T-helper 9 cell (primary cell): Measurements from ENCODE around the gene OR2V1.
"Not testable (repeated sequence)": the region's sequence is repeated elsewhere in the genome, so short reads cannot be mapped to it uniquely, and the experiment has no call there.

ENCODE experiments used
- DNase-seq: peaks from one replicate; pipeline ENCODE4 v3.0.0-alpha.2; 2020

Gene OR2V1

GRCh38 chr5:181160152-181160754, 29.3 kb upstream of the OR2V1 start:
- DNase-seq: peak; percentile 79

DNA sequence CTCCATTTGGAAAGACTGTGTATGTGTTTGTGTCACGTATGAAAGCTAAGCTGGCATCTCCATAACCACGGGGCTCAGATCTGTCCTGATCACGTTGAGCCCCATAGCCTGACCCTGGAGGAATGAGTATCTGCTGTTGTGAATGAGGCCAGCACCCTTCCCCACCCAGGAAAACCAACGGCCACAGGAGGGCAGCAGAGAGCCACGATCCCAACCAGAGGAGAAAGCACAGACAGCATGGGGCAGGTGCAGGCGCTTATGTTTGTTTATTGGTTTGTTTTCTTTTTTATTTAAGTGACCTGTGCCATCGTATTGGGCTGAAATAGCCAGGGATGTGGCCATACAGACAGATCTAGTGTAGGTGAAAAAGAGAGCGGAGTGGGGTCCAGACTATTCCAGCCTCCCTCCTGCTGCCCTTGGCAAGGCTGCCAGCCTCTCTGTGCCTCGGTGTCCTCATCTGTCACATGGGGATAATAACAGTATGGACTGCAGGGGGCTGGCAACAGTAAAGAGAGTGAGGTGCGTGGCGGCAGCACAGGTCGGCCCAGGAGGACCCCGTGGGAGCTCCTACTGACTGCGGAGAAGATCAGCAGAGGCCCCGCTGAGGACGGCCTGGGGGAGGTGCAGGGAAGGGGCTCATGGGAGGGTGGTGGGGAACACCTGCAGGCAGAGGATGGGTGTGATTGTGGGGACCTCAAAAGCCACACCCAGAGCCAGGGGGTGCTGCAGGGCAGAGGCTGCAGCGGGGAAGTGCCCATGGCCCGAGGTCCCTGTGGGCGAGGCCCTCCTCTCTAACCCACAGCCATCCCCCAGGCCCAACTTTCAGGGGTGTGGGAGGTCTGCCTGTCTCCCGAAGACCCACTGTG, 28.6 kb upstream of the OR2V1 start:
- DNase-seq: peak; percentile 98

- DNase-seq: no peak
Observed at GRCh38 chr5:181158869-181159268, 27.9 kb upstream of the OR2V1 start.

DNA sequence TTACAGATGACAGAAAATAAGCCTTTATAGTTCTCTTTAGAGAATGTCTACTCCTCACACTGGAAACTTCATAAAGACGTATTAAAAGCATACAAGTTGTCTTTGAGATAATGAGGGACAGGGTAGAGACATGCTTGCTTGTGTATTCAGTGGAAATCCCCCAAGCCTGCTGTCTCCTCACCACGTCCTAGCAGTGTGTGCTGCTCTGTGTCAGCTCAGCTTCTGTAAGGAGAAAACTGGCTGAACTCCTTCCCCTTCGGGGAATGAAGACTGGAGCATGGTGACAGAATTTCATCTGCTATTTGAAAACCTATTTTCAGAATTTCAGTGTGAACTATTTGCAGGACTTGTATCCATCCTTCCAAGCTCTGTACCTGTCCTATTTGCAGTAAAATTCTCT, 25.8 kb upstream of the OR2V1 start:
- no peak for DNase-seq

- DNase-seq: no peak
Observed at GRCh38 chr5:181153814-181154213, 22.8 kb upstream of the OR2V1 start.

GRCh38 chr5:181152406-181152805, 21.4 kb upstream of the OR2V1 start:
- no peak for DNase-seq

DNA sequence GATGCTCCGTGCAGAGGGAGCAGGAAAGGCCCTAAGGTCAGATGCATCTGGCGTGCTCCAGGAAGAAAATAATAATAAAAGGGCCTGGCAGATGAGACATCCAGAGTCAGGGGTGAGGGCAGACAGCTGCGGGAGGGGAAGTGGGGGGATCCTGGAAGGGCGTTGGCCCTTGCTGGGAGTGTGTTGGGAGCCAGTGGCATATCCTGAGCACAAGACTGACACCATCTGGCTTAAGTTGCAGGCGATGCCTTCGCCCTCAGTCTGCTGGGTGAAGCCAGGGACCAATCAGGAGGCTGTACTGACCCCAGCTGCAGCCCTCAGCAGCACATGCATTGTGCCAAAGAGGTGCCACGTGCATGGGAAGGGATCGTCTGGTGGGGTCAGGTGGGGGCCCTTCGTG, 20.2 kb upstream of the OR2V1 start:
- no peak for DNase-seq

DNA sequence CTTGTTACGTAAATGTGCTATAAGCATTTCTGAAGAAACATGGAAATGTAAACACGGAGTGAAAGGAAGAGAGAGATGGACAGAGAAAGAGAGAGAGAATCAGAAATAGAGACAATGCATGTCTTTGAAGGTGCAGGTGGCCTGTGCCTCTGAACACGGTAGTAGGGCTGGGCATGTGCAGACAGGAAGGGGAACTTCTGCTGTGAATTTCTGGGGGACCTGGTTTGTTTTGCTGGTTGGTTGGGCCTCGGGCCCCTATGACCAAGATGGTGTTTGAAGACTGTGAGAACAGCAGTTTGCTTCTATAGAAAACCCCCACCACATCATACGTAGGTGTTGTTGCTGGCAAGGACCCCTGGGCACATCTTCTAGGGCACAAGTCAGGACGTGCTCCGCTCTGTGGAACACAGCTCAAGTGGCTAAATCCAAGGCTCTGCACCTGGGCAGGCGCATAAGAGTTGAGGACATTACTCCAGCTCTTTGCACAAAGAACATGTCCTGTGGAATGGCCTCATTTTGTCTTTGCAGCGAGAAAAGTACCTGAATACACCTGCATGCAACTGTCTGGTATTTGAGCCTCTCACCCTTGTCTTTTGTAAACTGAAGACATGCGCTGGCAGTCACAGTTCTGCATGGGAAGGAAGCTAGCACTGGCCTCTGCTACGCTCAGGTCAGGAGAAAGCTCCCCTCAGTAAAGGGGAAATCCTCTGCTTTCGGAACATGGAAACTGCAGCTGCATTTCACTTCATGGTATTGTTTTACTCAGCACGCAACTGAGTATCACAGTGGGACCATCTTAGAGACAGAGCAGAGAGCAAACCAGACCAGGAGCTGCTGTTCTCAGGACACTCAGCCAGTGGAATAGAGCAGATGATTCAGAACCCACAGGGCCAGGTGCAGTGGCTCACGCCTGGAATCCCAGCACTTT, 19.1 kb upstream of the OR2V1 start:
- DNase-seq: no peak

DNA sequence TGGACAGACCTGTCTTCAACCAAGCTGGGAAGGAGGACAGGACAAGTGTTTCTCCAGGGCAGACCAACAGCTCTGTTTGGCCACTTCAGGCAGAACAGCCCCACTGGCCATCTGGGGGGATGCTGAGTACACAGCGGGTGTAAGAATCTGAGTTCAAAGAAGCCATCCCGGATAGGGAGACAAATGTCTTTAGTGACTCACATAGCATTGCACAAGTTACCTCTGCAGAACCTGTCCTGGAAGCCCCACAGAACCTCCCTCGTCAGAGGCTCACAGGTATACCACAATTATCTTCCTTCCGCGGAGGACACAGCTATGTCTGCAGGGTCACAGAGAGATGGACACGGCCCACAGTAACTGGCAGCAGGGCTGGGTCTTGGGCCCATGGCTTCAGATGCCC, 18.4 kb upstream of the OR2V1 start:
- DNase-seq: no peak

GRCh38 chr5:181146927-181147636, 16.1 kb upstream of the OR2V1 start, which contains the start of gene OR2V2:
Gene OR2V2, plus strand, starts transcription at chr5:181147586. Its CDS starts 7,357 bp downstream, at chr5:181154943.
- DNase-seq: not testable (repeated sequence)

DNA sequence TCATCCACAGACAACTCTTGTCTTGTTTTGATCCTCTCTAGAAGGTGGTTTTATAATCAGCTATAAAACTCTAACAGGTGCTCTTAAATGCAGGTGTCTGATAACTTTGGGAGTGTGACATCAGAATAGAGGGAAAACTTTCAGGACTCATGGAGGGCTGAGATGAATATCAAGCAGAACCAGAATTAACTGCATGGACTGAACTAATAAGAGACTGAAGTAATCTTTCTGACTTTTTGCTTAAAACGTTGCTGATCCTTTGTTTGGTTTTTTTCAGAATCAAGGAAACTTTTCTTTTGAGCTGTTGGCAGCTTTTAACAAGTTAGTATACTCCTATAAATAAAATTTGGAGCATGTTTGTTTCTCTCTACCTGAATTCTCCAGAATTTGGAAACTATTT, 14.2 kb upstream of the OR2V1 start:
- no peak for DNase-seq

DNA sequence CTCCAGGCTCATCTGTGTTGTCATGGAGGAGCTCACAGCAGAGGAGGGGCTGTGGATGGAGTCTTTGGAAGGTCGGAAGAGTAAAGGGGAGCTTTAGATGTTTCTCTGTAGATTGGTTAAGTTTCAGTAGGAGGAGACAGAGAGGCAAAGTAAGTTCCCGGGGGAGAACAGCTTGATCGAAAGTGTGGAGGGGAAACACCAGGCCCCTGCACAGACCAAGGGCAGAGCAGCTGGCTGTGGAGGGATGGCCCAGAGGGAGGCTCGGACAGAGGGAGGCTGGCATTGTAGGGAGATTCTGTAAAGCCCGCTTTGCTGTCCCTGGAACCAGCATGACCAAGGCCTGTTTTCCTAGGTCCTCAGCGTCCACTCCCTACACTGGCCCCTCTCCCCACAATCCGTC, 11.1 kb upstream of the OR2V1 start:
- no peak for DNase-seq

DNA sequence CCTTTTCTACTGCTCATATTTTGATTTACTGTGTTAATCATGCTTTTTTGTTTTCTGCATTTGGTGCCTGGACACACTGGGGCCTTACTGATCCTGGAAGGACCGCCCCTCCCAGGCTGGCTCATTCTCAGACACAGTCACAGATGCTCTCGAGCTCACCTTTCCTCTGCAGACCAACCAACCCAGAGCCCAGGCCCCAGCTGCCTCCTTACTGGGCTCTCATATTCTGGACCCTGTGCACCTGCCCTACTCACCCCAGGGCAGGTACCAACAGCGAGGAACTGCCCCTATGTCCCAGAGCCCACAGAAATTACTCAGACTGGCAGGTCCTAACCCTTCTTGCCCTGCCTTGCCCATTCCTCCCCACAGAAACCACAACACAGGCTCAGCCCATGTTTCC, 9.8 kb upstream of the OR2V1 start:
- no peak for DNase-seq

DNA sequence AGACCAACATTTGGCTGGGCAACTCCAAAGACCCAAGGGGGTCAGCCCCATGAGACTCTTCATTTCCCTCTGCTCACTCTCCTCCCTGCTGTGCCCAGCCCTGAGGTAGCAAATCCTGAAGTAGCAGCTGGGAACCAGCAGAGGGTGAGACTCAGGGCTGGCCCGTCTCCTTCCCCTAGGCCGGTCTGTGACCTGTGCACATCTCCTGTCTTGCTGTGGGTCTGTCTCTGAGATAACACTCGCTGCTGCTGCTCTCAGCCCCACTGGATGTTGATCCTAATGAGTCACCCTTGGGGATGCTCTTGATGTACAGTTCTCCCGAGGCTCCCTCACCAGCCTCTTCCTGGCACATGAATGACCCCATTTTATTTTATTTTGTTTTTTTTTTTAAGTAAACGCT, 7.3 kb upstream of the OR2V1 start:
- no peak for DNase-seq

DNA sequence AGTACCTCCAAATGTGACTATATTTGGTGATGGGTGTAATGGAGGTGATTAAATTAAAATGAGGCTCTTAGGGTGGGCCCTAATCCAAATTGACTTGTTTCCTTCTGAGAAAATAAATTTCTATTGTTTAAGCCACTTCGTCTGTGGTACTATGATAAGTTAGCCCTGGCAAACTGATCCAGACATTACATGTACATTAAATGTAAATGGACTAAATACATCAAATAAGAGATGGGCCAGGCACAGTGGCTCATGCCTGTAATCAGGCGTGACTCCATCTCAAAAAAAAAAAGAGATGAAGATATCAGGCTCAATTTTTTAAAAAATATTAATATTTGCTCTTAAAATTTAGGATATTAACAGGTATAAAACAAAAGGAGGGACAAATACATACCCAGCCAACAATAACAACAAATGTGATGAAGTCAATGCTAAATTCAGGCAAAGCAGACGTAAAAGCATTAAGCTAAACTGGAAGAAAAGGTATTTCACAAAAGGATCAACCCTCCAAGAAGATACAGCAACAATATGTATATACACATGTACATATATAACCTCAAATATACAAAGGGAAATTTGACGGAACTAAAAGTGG, 5.5 kb upstream of the OR2V1 start:
- no peak for DNase-seq

DNA sequence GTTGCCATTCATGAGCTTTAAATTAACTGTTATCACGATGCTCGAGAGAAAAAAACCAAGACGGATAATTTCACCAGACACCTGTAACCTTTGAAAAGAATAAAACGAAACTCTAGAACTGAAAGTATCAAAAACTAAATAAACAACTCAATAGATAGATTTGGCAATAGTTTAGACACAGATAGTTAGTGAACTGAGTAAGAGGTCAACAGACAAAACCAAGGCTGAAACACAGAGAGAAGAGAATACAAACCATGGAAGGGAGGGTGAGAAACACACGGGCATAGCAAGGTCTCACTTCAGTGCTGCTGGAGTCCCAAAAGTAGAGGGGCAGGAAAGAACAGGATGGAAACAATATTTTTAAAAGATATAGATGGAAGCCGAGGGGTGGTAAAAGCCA, 3.3 kb upstream of the OR2V1 start:
- no peak for DNase-seq

DNA sequence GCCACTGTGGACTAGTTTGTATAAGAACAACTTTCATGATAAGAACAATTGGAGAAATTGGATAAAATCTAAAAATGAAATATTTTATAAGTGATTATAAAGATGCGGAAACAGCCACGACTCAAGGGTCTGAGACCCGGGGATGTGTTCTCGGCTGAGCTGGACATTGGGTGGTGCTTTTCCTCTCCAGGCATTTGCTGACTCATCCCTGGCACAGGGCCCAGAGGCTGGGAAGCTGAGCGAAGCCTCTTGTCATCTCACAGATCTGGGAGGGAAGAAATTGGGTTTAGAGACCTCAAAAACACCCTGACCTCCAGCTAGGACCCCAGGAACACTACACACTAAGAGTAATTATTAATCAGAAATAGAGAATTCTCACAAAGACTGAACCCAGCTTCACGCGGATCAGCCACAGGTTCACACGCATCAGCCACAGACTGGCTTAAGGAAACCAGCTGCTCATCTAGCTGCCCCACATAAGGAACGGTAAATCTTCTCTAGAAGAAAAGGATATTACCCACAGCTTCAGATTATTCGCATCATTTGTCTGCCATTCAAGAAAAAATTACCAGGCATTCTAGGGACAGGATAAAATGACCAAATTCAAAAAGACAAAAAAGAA, 2.8 kb upstream of the OR2V1 start:
- no peak for DNase-seq

- DNase-seq: no peak
Observed at GRCh38 chr5:181133083-181133482, 2.1 kb upstream of the OR2V1 start.

DNA sequence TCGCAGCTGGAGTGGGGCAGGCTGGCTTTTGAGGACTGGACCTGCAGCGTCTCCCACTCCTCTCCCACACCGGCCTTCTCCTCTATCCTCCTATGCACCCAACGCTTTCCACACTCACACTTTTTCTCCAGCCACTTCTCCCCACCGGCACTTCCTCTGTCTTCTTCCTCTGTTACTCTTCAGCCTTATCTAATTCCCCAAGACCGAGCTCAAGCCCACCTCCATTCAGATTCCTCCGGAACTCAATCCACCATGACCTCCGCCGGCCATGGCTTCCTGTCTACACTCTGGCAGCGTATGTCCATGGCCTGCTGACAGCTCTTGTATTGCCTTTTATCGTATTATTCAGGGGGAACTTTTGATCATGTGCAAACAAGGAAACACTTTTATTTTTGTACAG, 545 bp upstream of the OR2V1 start:
- DNase-seq: no peak

DNA sequence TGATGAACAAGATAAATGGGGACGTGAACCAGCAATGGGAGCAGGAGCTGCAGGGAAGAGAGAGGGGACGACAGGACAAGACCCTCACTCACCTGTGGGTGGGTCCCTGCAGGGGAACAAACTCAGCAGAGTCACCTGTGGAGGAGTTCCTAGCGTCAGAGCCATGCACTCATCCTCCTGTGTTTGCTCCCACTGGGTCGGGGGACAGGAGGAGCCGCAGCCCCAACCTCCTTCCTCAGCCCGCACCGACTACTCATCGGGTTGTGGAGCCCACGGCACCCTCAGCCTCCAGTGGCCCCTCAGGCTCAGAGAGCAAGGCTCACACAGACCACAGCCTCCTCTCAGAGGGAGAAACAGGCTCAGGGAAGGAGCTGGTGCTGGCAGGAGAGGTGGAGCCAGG, 888 bp downstream of the OR2V1 start:
- DNase-seq: not testable (repeated sequence)

DNA sequence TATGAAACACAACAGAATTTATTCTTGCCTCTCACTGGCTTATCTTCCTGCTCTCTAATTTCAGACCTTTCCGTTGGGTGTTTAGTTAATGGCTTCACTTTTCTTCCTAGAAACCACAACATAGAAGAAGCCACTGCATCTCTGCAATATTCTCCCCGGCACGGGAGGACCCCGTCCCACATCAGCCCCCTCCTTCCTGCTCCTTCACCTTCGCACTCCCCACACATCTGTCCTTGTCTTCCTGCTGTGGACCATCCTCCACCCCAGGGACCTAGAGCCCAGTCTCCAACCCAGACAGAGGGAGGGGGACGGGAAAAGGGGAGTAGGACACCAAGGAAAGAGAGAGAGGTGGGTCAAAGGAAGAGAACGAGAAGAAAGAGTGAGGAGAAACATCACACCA, 1.4 kb downstream of the OR2V1 start:
- no peak for DNase-seq
